ENCODE data around the gene GAL3ST2.
A peak's percentile ranks its signal among the peaks of the same experiment; 100 is the strongest.
"Not testable (repeated sequence)": the region's sequence is repeated elsewhere in the genome, so short reads cannot be mapped to it uniquely, and the experiment has no call there.

The GAL3ST2 gene

GRCh38 chr2:241776336-241777169, at the start of gene GAL3ST2:
GAL3ST2 (plus strand) TSS chr2:241776822; CDS start chr2:241776956, 134 bp downstream.
- no peak for DNase-seq (ENCODE audit: low read depth)

- DNase-seq (ENCODE audit: low read depth), result no peak
These were observed 48.6 kb upstream of the GAL3ST2 start for GRCh38 chr2:241728000-241728399.

GRCh38 chr2:241728627-241729026, 48.0 kb upstream of the GAL3ST2 start:
- no peak for DNase-seq (ENCODE audit: low read depth)

GRCh38 chr2:241729868-241730267, 46.8 kb upstream of the GAL3ST2 start:
- no peak for DNase-seq (ENCODE audit: low read depth)

- no peak for DNase-seq (ENCODE audit: low read depth)
These were observed 45.8 kb upstream of the GAL3ST2 start for GRCh38 chr2:241730671-241731293.

- DNase-seq (ENCODE audit: low read depth), result peak; percentile 9
These were observed 44.0 kb upstream of the GAL3ST2 start for GRCh38 chr2:241732513-241733186.

GRCh38 chr2:241733391-241734207, 43.0 kb upstream of the GAL3ST2 start:
- DNase-seq (ENCODE audit: low read depth), result no peak

- no peak for DNase-seq (ENCODE audit: low read depth)
These were observed 42.5 kb upstream of the GAL3ST2 start for GRCh38 chr2:241734208-241734466.

- peak; percentile 77 for DNase-seq (ENCODE audit: low read depth)
These were observed 42.0 kb upstream of the GAL3ST2 start, which contains the start of gene D2HGDH for GRCh38 chr2:241734467-241735208. D2HGDH (plus strand) TSS chr2:241734630; CDS start chr2:241735225, 595 bp downstream.

- no peak for DNase-seq (ENCODE audit: low read depth)
These were observed 40.5 kb upstream of the GAL3ST2 start for GRCh38 chr2:241736111-241736510.

GRCh38 chr2:241738040-241738686, 38.5 kb upstream of the GAL3ST2 start:
- no peak for DNase-seq (ENCODE audit: low read depth)

- DNase-seq (ENCODE audit: low read depth), result no peak
These were observed 37.4 kb upstream of the GAL3ST2 start for GRCh38 chr2:241739177-241739576.

GRCh38 chr2:241739651-241740050, 37.0 kb upstream of the GAL3ST2 start:
- peak; percentile 65 for DNase-seq (ENCODE audit: low read depth)

- no peak for DNase-seq (ENCODE audit: low read depth)
These were observed 35.6 kb upstream of the GAL3ST2 start for GRCh38 chr2:241741016-241741415.

GRCh38 chr2:241742320-241742939, 34.2 kb upstream of the GAL3ST2 start:
- no peak for DNase-seq (ENCODE audit: low read depth)

GRCh38 chr2:241743008-241743407, 33.6 kb upstream of the GAL3ST2 start:
- DNase-seq (ENCODE audit: low read depth), result not testable (repeated sequence)

GRCh38 chr2:241743620-241744019, 33.0 kb upstream of the GAL3ST2 start:
- no peak for DNase-seq (ENCODE audit: low read depth)

GRCh38 chr2:241744028-241744754, 32.4 kb upstream of the GAL3ST2 start:
- DNase-seq (ENCODE audit: low read depth), result no peak

- no peak for DNase-seq (ENCODE audit: low read depth)
These were observed 31.3 kb upstream of the GAL3ST2 start for GRCh38 chr2:241745276-241745675.

- no peak for DNase-seq (ENCODE audit: low read depth)
These were observed 30.5 kb upstream of the GAL3ST2 start for GRCh38 chr2:241746084-241746483.
